Measurements from ENCODE around the gene SCGN.

The SCGN gene

DNA sequence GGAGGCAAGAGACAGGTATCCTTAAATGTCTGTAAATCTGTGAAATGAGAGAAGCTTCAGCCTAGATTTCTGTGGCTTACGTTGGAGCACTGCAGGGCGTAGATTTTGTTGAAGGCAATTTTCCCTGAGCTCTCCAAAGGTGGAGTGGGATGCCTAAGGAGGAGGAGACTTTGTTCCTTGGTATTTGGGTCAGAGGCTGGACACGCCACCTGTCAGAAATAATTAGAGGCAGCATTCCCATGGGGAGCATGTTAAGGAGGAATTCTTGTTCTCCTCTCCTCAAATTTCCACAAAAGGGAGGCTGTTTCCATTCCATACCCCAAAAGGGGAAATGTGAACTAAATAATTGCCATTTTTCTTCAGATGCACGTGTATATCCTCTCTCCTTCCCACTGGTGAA lies 11.1 kb upstream of the SCGN start:
- DNase-seq = no peak

- no peak for DNase-seq
Measured at GRCh38 chr6:25641377-25641776, 10.6 kb upstream of the SCGN start.

GRCh38 chr6:25641940-25642666 lies 9.9 kb upstream of the SCGN start:
- no peak for DNase-seq

- DNase-seq = no peak
Measured at GRCh38 chr6:25642667-25643328, 9.2 kb upstream of the SCGN start.

GRCh38 chr6:25645916-25646315 lies 6.1 kb upstream of the SCGN start:
- DNase-seq = no peak

- no peak for DNase-seq
Measured at GRCh38 chr6:25649611-25650010, 2.4 kb upstream of the SCGN start.

DNA sequence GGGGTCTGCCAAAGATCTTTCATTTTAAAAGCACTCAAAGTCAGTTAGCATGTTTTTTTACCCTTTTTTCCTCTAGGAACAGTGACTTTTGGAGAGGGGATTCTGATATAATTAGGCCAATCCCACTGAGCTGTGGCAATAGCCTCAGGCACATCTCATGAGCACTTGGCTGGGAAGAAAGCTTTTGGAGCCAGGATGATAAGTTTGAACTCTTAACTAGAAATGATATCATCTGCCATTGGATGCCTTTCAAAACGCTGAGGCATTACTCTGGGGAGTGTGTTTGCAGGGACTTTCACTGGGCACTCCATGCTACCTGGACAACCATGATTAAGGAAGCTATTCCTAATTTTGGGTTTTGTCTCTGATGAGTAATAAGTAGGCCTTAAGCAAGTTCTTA lies 3.7 kb downstream of the SCGN start:
- DNase-seq = no peak

DNA sequence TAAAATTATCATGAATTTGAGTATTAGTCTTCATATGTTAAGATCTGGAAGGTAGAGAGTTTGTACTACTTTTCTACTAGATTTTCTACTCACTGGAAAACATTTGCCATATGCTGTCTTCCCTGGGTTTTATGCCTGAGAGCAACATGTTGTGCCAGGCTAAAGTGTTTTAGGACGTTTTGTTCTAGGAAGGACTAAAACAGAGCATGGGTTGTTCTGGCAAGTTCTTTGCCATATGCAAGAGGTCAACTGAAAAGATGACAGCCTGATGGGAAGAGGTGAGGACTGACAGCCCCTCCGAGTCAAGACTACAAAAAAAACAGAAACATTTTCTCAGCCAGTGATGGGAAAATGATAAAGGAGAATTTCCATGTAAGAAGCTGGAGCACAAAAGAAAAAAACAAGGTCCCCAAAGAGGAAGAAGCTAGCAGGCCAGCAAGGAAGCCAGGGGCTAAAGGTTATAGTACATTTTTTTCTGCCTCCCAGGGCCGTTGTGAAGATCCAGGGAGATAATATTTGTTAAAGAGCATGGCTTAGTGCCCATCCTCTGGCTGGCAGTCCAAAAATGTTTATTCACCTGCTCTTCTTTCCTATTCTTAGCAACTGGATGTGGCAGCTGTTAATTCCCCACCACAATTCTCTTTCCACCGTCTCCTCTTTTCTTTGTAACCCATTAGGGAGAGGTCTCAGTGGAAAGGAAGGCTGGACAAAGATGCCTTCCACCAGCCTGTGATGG lies 7.8 kb downstream of the SCGN start:
- no peak for DNase-seq

GRCh38 chr6:25660512-25660911 lies 8.5 kb downstream of the SCGN start:
- no peak for DNase-seq

- DNase-seq = no peak
Measured at GRCh38 chr6:25661129-25661779, 9.2 kb downstream of the SCGN start.

DNA sequence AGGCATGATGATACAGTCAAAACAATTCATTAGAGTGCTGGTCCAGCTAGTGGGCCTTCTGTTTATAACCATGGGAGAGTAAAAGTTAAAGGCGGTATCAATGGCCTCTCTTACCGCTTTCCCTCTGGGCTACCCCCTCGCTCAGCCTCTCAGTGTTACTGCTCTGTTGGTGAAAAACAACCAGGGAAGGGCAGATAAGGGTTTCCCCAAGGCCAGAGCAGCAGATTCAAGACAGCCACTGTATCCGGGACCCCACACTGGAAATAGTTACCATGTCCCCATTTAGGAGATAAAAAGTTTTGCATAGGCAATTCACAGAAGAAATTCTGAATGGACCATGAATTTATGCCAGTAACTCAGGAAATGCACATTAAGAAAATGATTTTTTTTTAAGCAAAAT lies 13.4 kb downstream of the SCGN start:
- DNase-seq = no peak

DNA sequence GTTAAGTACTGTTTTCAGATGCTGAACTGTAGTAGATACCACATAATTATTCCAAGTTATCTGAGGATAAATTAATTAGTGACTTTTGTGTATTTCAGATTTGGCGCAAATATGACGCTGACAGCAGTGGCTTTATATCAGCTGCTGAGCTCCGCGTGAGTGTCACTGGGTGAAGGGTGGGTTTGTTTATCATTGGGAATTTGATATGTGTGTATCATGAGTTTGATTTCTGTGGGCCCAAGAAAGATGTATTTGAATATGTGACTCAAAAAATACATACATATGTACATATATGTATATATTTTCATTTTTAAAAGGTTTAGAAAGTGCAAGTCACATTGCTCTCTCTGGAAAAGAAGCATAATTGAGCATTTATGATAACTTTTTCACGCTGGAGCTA lies 17.4 kb downstream of the SCGN start:
- no peak for DNase-seq

DNA sequence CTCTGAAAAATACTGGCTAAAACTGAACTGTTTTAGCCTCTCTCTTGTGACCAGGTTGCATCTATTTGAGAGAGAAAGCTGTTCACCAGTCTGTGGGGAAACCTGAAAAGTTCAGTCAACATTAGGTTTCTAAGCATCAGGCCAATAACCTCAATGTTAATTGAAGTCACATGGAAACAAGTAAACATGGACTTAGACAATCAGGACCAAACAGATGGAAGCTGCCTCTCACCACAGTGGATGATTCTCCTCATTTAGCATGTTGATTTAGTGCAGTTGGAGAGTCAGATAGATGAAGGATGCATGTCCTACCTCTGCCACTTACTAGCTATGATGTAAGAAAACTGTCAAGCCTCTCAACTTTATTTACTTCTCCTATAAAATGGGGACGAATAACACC lies 18.2 kb downstream of the SCGN start:
- DNase-seq = no peak

- DNase-seq = no peak
Measured at GRCh38 chr6:25670793-25671513, 18.9 kb downstream of the SCGN start.

DNA sequence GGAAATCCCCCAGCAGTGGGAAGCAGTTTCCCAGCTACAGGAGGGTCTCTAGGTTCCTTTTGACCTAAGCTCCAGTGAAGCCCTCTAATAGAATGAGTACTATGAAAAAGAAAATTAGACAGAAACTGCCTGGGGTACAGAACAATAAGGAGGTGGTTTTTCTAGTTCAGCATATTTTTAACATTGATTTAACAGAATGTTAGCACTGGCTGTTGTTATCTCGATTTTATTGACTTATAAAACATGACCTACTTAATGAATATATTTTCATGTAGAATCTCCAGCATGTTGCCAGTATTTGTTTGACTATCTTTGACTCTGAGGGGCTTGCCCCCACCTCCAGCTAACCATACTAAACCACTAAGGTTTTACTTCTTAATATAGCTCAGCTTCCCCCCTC lies 19.6 kb downstream of the SCGN start:
- no peak for DNase-seq

GRCh38 chr6:25675167-25675566 lies 23.2 kb downstream of the SCGN start:
- no peak for DNase-seq

DNA sequence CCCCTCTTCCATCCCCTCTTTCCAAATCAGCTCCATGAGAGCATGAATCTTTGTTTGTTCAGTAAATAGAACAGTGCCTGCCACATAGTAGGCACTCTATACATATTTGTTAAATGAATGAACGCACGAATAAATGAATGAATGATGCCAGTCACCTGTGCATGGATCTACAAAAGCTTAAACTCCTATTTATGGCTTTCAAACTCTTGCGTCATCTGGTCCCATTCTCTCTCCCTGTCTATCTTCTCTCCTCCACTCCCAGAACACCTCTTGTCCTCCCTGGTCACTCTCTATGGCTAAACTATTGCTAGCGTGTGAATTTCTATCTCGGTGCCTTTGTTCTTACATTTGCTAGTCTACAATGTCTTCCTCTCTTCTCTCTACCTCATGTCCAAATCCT lies 24.8 kb downstream of the SCGN start:
- DNase-seq = no peak

- DNase-seq = no peak
Measured at GRCh38 chr6:25681848-25682247, 29.8 kb downstream of the SCGN start.

- no peak for DNase-seq
Measured at GRCh38 chr6:25682324-25682723, 30.3 kb downstream of the SCGN start.

DNA sequence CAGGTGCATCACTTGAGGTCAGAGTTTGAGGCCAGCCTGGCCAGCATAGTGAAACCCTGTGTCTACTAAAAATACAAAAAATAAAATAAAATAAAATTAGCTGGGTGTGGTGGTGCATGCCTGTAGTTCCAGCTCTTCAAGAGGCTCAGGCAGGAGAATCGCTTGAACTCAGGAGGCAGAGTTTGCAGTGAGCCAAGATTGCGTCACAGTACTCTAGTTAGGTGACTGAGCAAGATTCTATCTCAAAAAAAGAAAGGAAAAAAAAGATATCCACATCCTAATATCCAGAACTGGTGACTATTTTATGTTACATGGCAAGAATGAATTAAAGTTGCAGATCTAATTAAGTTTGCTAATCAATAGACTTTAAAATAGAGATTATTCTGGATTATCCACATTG lies 32.5 kb downstream of the SCGN start:
- DNase-seq = no peak

GRCh38 chr6:25685251-25685650 lies 33.2 kb downstream of the SCGN start:
- no peak for DNase-seq

DNA sequence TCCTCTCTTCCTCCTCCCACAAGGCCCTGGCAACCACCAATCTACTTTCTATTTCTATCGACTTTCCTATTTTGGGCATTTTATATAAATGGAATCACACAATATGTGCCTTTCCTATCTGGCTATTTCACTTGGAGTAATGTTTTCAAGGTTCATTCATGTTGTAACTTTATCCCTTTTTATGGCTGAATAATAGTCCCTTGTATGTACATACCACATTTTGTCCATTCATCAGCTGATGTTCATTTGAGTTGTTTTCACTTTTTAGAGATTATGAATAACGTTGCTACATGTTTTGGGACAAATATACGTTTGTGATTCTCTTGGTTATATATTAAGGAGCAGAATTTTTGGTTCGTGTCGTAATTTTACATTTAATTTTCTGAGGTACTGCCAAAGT lies 33.9 kb downstream of the SCGN start:
- no peak for DNase-seq

DNA sequence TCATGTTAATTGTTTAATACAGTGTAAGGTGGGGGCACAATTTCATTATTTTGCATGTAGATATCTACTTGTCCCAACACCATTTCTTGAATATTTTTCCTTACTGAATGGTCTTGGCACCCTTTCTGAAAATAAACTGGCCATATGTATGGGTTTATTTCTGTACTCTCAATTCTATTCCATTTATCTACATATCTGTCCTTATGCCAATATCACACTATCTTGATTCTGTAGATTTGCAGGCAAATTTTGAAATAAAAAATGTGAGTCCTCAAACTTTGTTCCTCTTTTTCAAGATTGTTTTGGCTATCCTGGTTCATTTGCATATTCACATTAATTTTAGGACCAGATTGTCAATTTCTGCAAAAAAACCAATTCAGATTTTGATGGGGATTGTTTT lies 34.8 kb downstream of the SCGN start:
- no peak for DNase-seq

Data from GF-D8 (cell line).